Keratinocyte (primary cell): ENCODE measurements around the gene WWC1. TPM values are rescaled to one million over a fixed set of nuclear protein-coding genes. Genes with fewer than 3 reads are reported as not detected.

ENCODE experiments used
- DNase-seq: peaks from one replicate; pipeline ENCODE4 v3.0.0-alpha.2; 2011; ENCODE audit warnings: low read depth, missing footprints, low spot score
- FAIRE-seq: peaks from 2 replicates; lab custom pipeline; 2011; peaks lifted over from hg19 to GRCh38; lab: Jason Lieb, UNC
- H2AFZ ChIP-seq: 2 replicates; pipeline ENCODE4 v1.6.0; 2012; ENCODE audit warnings: low read length, control low read depth, inconsistent platforms; ENCODE audit not compliant: control insufficient read depth
- H3K27ac ChIP-seq: 2 replicates; pipeline ENCODE4 v1.5.1; 2011; ENCODE audit warnings: low read length; ENCODE audit not compliant: control insufficient read depth, insufficient read depth
- H3K27me3 ChIP-seq: 3 replicates; pipeline ENCODE4 v1.6.0; 2011; ENCODE audit warnings: low read length; ENCODE audit not compliant: control insufficient read depth, insufficient read depth; ENCODE audit errors: extremely low read depth
- H3K36me3 ChIP-seq, 2 experiments: 2 replicates in 1 of 2; 3 replicates in 1 of 2; pipeline ENCODE4 v1.5.1; 2011; ENCODE audit warnings: low read length in 2 of 2, mild to moderate bottlenecking in 1 of 2; ENCODE audit not compliant: control insufficient read depth in 2 of 2, insufficient read depth in 2 of 2; ENCODE audit errors: extremely low read depth in 1 of 2
- H3K4me1 ChIP-seq: 3 replicates; pipeline ENCODE4 v1.5.1; 2011; ENCODE audit warnings: low read length; ENCODE audit not compliant: control insufficient read depth, insufficient read depth; ENCODE audit errors: extremely low read depth
- H3K4me2 ChIP-seq: 3 replicates; pipeline ENCODE4 v1.6.0; 2011; ENCODE audit warnings: low read depth, low read length; ENCODE audit not compliant: control insufficient read depth, insufficient read depth; ENCODE audit errors: extremely low read depth
- H3K4me3 ChIP-seq, 3 experiments: fragments of 200-600 bp in 1 of 3; sonication (generic) in 1 of 3; 2 replicates in 2 of 3; 3 replicates in 1 of 3; pipeline ENCODE4 v1.5.1; 2011 to 2016; ENCODE audit warnings: low read length in 3 of 3, mild to moderate bottlenecking in 3 of 3, control low read depth in 2 of 3, inconsistent platforms in 1 of 3, low read depth in 1 of 3, mixed read lengths in 1 of 3, mixed run types in 1 of 3, moderate library complexity in 1 of 3; ENCODE audit not compliant: control insufficient read depth in 2 of 3, insufficient read depth in 2 of 3; ENCODE audit errors: extremely low read depth in 1 of 3
- H3K79me2 ChIP-seq: 2 replicates; pipeline ENCODE4 v1.6.0; 2012; ENCODE audit warnings: low read length; ENCODE audit not compliant: control insufficient read depth, insufficient read depth
- H3K9ac ChIP-seq: 3 replicates; pipeline ENCODE4 v1.6.0; 2011; ENCODE audit warnings: low read length; ENCODE audit not compliant: control insufficient read depth, insufficient read depth; ENCODE audit errors: extremely low read depth
- H3K9me1 ChIP-seq: 3 replicates; pipeline ENCODE4 v1.6.0; 2011; ENCODE audit warnings: low read length; ENCODE audit not compliant: control insufficient read depth, insufficient read depth; ENCODE audit errors: extremely low read depth
- H3K9me3 ChIP-seq: 2 replicates; pipeline ENCODE4 v1.5.1; 2012; ENCODE audit warnings: low read depth, low read length; ENCODE audit not compliant: control insufficient read depth
- H4K20me1 ChIP-seq: 3 replicates; pipeline ENCODE4 v1.6.0; 2011; ENCODE audit warnings: low read length; ENCODE audit not compliant: control insufficient read depth, insufficient read depth; ENCODE audit errors: extremely low read depth
- EZH2 ChIP-seq: IDR thresholded peaks from one replicate; pipeline ENCODE4 v1.6.1; 2012; ENCODE audit warnings: inconsistent platforms, mild to moderate bottlenecking, low read length, moderate library complexity
- dilution Hi-C: fragments of 300-500 bp; cut with MboI; formaldehyde crosslinking; loops from one replicate; pipeline ENCODE4 v1.7.0; 2020; ENCODE audit warnings: low sequenced_read_pairs; ENCODE audit not compliant: extremely low pct_ligation_motif_present
- polyA plus RNA-seq, 5 experiments: library from polyadenylated mRNA; depleted of rRNA in 3 of 5; stranded (reverse) in 3 of 5; stranded (forward) in 1 of 5; unstranded in 1 of 5; fragments of >200 nt; gene quantifications; 1 replicate in 1 of 5; 2 replicates in 3 of 5; 3 replicates in 1 of 5; pipeline versions ENCODE4 v1.2.1 to v1.2.3, GENCODE V29; 2011 to 2012; ENCODE audit warnings: missing spikeins in 2 of 5, low read depth in 1 of 5, low replicate concordance in 1 of 5
- TF ChIP-seq, protein P1 (sequence below), 3 experiments: IDR thresholded peaks in 1 of 3; conservative IDR thresholded peaks in 1 of 3; optimal IDR thresholded peaks in 1 of 3; 2 replicates in 2 of 3; 3 replicates in 1 of 3; pipeline versions ENCODE3 to v1.5.1; 2011; ENCODE audit warnings: low read length in 3 of 3, mild to moderate bottlenecking in 3 of 3, moderate library complexity in 2 of 3, control low read depth in 1 of 3, inconsistent platforms in 1 of 3; ENCODE audit not compliant: insufficient read depth in 2 of 3; ENCODE audit errors: extremely low read depth in 1 of 3

Gene WWC1
- polyA plus RNA-seq, 1 donor (not counting 4 experiments of a cell fraction or from before 2014, with no cell fraction given), result 19.8 TPM

DNA sequence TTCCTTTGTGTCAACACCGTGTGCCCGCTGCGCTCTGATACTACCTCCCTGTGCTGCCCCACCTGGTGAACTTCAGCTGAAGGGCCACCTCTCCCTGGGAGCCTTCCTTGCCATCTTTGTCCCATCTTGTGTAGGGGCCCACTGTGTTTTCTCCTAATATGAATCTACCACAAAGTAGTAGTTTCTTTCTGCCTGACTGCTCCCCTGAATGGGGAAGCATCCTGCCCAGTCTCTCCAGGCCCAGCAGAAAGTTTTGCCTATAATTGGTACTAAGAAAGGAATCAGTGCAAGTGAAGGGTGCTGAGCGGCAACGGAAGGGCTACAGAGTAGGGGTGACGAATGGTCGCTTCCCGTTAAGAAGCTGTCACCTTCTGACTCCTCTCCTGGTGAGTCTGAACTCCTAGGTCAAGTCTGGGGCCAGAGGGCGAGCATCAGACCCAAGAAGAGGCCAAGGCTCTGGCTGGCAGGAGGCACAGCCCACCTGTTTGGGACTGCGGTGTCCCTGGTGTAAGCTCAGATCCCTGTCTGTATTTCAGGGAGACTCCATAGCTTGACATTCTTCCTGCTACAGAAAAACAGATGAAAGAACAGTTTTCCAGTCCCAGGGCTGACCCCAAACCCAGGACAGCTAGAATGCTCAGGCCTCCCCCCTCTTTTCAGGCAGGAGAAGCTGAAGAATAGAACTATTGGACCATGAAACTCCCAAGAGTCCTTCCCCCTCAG is 24.1 kb downstream of the WWC1 start:
- FAIRE-seq (peak; percentile 20), DNase-seq (no peak)
- no peak overlapping the region for H3K27ac ChIP-seq
- H4K20me1 ChIP-seq, result no peaks in the 10 kb centered on the region
- H3K4me2 ChIP-seq, result peak overlapping the region; percentile 24
- no peaks in the 10 kb centered on the region for H3K27me3 ChIP-seq
- peaks cover 2% of the 10 kb centered on the region for H3K9me1 ChIP-seq
- no peak overlapping the region for H3K9ac ChIP-seq
- H3K36me3 ChIP-seq, result peaks cover 1 to 4% of the 10 kb centered on the region in 2 experiments
- peaks cover 35% of the 10 kb centered on the region for H3K4me1 ChIP-seq
- H3K4me3 ChIP-seq, result no peak overlapping the region
- dilution Hi-C loops, result no loop called here
- no peaks in the 10 kb centered on the region for H3K9me3 ChIP-seq
- H3K79me2 ChIP-seq, result peaks cover 51% of the 10 kb centered on the region
- TF ChIP-seq, protein P1, sequence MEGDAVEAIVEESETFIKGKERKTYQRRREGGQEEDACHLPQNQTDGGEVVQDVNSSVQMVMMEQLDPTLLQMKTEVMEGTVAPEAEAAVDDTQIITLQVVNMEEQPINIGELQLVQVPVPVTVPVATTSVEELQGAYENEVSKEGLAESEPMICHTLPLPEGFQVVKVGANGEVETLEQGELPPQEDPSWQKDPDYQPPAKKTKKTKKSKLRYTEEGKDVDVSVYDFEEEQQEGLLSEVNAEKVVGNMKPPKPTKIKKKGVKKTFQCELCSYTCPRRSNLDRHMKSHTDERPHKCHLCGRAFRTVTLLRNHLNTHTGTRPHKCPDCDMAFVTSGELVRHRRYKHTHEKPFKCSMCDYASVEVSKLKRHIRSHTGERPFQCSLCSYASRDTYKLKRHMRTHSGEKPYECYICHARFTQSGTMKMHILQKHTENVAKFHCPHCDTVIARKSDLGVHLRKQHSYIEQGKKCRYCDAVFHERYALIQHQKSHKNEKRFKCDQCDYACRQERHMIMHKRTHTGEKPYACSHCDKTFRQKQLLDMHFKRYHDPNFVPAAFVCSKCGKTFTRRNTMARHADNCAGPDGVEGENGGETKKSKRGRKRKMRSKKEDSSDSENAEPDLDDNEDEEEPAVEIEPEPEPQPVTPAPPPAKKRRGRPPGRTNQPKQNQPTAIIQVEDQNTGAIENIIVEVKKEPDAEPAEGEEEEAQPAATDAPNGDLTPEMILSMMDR (optimal IDR thresholded peaks at IDR 0.05 in 1 of 3, IDR thresholded peaks at IDR 0.05 in 1 of 3, conservative IDR thresholded peaks at IDR 0.05 in 1 of 3; ENCODE audit: extremely low read depth in 1 of 3, insufficient read depth in 2 of 3, low read length in 3 of 3), result no peak
- TF ChIP-seq EZH2, result no peak
- H2AFZ ChIP-seq, result no peak overlapping the region

GRCh38 chr5:168316139-168316578 is 24.7 kb downstream of the WWC1 start:
- no peak for DNase-seq

More at GRCh38 chr5:168316139-168316578, 24.7 kb downstream of the WWC1 start:
- FAIRE-seq, result no peak
- TF ChIP-seq, protein P1 (optimal IDR thresholded peaks at IDR 0.05 in 1 of 3, IDR thresholded peaks at IDR 0.05 in 1 of 3, conservative IDR thresholded peaks at IDR 0.05 in 1 of 3; ENCODE audit: extremely low read depth in 1 of 3, insufficient read depth in 2 of 3, low read length in 3 of 3), result no peak
- TF ChIP-seq EZH2, result no peak
- Histone ChIP-seq H3K4me2 (no peak overlapping the region), H3K27ac (no peak overlapping the region), H2AFZ (no peak overlapping the region), H3K9ac (no peak overlapping the region), H3K79me2 (peaks cover 53% of the 10 kb centered on the region), H3K9me1 (no peaks in the 10 kb centered on the region), H3K4me3 (no peak overlapping the region), H3K4me1 (peaks cover 35% of the 10 kb centered on the region), H3K36me3 (peaks cover 0 to 4% of the 10 kb centered on the region in 2 experiments), H3K27me3 (no peaks in the 10 kb centered on the region), H3K9me3 (no peaks in the 10 kb centered on the region), H4K20me1 (no peaks in the 10 kb centered on the region)
- dilution Hi-C loops, result no loop called here
